Measurements from ENCODE around the gene PAM.

PAM gene

GRCh38 chr5:102802708-102803458, 47.8 kb downstream of the PAM start:
- no peak for DNase-seq (ENCODE audit: low spot score)
- TF ChIP-seq CTCF (IDR thresholded peaks at IDR 0.05), result no peak
- H3K27ac ChIP-seq, result no peak overlapping the region
- H3K4me3 ChIP-seq, result no peak overlapping the region

GRCh38 chr5:102807878-102808502, 52.9 kb downstream of the PAM start:
- TF ChIP-seq CTCF (IDR thresholded peaks at IDR 0.05), result no peak
- Histone ChIP-seq H3K27ac (no peak overlapping the region), H3K4me3 (no peak overlapping the region)
- DNase-seq (ENCODE audit: low spot score), result no peak

DNA sequence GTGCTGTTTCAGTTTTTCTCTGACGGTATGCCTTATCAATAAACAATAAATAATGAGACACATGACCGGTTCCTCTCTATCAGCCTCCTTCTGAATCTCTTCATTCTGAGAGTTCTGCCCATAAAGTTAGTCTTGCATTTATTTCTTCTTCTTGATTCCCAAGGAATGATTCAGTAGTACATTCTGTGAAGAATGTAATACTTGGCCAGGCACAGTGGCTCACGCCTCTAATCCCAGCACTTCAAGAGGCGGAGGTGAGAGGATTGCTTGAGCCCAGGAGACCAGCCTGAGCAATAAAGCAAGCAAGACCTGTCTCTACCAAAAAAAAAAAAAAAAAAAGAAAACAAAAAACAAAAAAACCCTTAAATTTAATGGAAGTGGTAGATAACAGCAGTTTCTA, 53.9 kb downstream of the PAM start:
- no peak for DNase-seq (ENCODE audit: low spot score)
- Histone ChIP-seq H3K27ac (no peak overlapping the region), H3K4me3 (no peak overlapping the region)
- no peak for TF ChIP-seq CTCF (IDR thresholded peaks at IDR 0.05)

GRCh38 chr5:102811972-102812371, 56.9 kb downstream of the PAM start:
- no peak for TF ChIP-seq CTCF (IDR thresholded peaks at IDR 0.05)
- no peak overlapping the region for H3K27ac ChIP-seq
- no peak overlapping the region for H3K4me3 ChIP-seq
- no peak for DNase-seq (ENCODE audit: low spot score)

DNA sequence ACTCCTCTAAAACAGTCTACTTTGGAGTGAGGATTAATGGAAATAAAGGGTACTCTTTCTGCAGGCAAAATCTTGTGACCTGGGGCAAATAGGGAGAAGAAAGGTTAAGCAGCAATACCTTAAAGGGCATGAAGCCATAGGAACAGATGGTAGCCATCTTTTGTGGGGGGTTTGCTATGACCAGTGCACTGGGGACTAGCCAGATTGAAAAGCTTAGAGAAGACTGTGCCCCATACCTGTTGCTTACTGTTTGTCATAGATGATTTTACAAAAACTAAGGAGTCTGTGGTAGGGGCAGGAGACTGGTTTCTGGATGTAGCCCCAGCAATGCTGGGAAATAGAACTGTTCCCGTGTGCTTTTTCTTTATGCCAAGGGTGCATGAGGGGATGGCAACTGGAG, 58.6 kb downstream of the PAM start:
- H3K4me3 ChIP-seq, result no peak overlapping the region
- H3K27ac ChIP-seq, result no peak overlapping the region
- TF ChIP-seq CTCF (IDR thresholded peaks at IDR 0.05), result no peak
- DNase-seq (ENCODE audit: low spot score), result no peak

GRCh38 chr5:102815084-102815483, 60.0 kb downstream of the PAM start:
- Histone ChIP-seq H3K27ac (no peak overlapping the region), H3K4me3 (no peak overlapping the region)
- DNase-seq (ENCODE audit: low spot score), result no peak
- no peak for TF ChIP-seq CTCF (IDR thresholded peaks at IDR 0.05)
